BJ (cell line): ENCODE results near the gene EGFR. TPM values are rescaled to one million over a fixed set of nuclear protein-coding genes. Genes with fewer than 3 reads are reported as not detected.
A peak's percentile ranks its signal among the peaks of the same experiment; 100 is the strongest.

Source experiments
- CTCF ChIA-PET: fragments of 350-600 bp; formaldehyde crosslinking; extraction: SDS; loops from one replicate; lab custom pipeline; 2021; ENCODE audit warnings: antibody characterized with exemption, inconsistent platforms; lab: Yijun Ruan, JAX
- POLR2A ChIA-PET: fragments of 300-600 bp; sonication (Branson Sonifier 250); formaldehyde crosslinking; extraction: SDS; loops from one replicate; lab custom pipeline; 2021; ENCODE audit warnings: antibody characterized with exemption; lab: Charles Lee
- DNase-seq: peaks from one replicate; pipeline ENCODE4 v3.0.0-alpha.2; 2011; ENCODE audit warnings: low read depth
- H3K27me3 ChIP-seq: 2 replicates; pipeline ENCODE4 v1.6.0; 2011; ENCODE audit warnings: low read length; ENCODE audit not compliant: control insufficient read depth, insufficient read depth
- H3K36me3 ChIP-seq: 2 replicates; pipeline ENCODE4 v1.5.1; 2011; ENCODE audit warnings: low read length; ENCODE audit not compliant: control insufficient read depth, insufficient read depth
- H3K4me3 ChIP-seq: 2 replicates; pipeline ENCODE4 v1.5.1; 2011; ENCODE audit warnings: low read depth, mild to moderate bottlenecking, control low read depth, low read length
- polyA plus RNA-seq: library from polyadenylated mRNA; depleted of rRNA; stranded (reverse); fragments of >200 nt; gene quantifications from 2 replicates; pipeline ENCODE4 v1.2.3, GENCODE V29; 2011
- TF ChIP-seq, protein P1 (sequence below): IDR thresholded peaks from 2 replicates; pipeline ENCODE4 v1.5.1; 2011; ENCODE audit warnings: low read depth, mild to moderate bottlenecking, control low read depth, inconsistent platforms, low read length, moderate library complexity; ENCODE audit not compliant: insufficient read depth

The EGFR gene
- polyA plus RNA-seq, 1 experiment = 34.0 TPM

DNA sequence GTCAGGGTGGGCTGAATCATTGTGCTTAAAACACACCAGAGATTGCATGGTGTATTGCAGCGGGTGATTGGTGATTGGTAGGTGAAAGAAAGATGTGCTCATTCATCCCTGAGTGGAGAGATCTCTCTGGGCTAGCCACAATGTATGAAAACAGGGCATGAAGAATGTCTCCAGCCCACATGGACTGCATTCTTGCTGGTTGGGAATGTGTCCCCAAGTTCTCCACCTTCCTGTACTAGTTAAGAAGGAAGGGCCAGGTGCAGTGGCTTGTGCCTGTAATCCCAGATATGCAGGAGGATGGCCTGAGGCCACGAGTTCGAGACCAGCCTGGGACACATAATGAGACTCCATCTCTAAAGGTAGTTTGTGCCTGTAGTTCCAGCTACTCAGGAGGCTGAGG, 232.5 kb downstream of the EGFR start:
- no peak overlapping the region for H3K4me3 ChIP-seq
- no peaks in the 10 kb centered on the region for H3K27me3 ChIP-seq
- TF ChIP-seq, protein P1, sequence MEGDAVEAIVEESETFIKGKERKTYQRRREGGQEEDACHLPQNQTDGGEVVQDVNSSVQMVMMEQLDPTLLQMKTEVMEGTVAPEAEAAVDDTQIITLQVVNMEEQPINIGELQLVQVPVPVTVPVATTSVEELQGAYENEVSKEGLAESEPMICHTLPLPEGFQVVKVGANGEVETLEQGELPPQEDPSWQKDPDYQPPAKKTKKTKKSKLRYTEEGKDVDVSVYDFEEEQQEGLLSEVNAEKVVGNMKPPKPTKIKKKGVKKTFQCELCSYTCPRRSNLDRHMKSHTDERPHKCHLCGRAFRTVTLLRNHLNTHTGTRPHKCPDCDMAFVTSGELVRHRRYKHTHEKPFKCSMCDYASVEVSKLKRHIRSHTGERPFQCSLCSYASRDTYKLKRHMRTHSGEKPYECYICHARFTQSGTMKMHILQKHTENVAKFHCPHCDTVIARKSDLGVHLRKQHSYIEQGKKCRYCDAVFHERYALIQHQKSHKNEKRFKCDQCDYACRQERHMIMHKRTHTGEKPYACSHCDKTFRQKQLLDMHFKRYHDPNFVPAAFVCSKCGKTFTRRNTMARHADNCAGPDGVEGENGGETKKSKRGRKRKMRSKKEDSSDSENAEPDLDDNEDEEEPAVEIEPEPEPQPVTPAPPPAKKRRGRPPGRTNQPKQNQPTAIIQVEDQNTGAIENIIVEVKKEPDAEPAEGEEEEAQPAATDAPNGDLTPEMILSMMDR = no peak
- ChIA-PET CTCF (interaction anchor here (5.7 to 6.0 kb wide), 2 partner anchors 463 to 476 kb away, joined by 131 to 398 read pairs; no protein-coding TSS in a partner anchor), POLR2A (no interaction called here)
- DNase-seq = no peak
- H3K36me3 ChIP-seq = no peaks in the 10 kb centered on the region

DNA sequence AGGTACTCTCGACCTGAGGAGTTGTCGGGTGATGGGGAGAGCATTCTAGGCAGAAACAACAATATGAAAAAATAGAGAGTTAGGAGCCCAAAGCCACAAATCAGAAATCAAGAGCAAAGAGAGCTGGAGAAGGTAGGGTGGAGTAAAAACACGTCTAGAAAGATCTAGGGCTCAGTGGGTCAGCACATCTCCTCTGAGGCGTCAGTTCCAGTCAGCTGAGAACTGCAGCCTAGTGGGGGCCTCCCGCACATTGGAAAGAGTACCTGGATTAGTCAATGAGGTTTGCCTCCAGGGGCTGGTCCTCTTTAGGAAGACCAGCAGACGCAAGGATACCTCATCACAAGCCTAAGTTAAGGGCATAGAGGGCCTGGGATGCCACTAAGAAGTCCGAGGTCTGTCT, 233.1 kb downstream of the EGFR start:
- POLR2A ChIA-PET = no interaction called here
- no peaks in the 10 kb centered on the region for H3K27me3 ChIP-seq
- H3K4me3 ChIP-seq = no peak overlapping the region
- CTCF ChIA-PET = interaction anchor here (0.8 to 6.0 kb wide), 8 partner anchors 10 to 476 kb away, joined by 3 to 398 read pairs (median 19); no protein-coding TSS in a partner anchor
- H3K36me3 ChIP-seq = no peaks in the 10 kb centered on the region
- TF ChIP-seq, protein P1 = no peak
- no peak for DNase-seq

DNA sequence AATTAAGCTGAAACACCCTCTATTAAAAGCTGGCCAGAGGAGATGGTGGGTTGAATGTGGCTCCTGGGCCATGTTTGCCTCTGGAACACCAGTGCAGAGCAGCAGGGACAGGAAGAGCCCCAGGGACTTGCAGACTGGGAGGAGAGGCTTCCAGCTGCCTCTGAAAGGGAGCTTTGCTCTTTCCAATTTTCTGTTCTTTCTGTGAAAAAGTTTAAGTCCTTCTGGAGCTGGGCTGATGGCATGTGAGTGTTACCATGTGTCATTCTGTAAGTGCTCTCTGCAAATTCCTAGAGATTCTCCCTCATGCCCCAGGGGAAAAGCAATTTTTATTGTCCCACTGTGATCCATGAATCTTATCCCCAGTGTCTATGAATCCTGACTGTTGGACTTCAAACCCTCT, 233.6 kb downstream of the EGFR start:
- POLR2A ChIA-PET = no interaction called here
- CTCF ChIA-PET = interaction anchor here (0.8 to 6.0 kb wide), 13 partner anchors 10 to 477 kb away, joined by 3 to 398 read pairs (median 3); no protein-coding TSS in a partner anchor
- TF ChIP-seq, protein P1 = no peak
- Histone ChIP-seq H3K36me3 (no peaks in the 10 kb centered on the region), H3K4me3 (no peak overlapping the region), H3K27me3 (no peaks in the 10 kb centered on the region)
- no peak for DNase-seq

DNA sequence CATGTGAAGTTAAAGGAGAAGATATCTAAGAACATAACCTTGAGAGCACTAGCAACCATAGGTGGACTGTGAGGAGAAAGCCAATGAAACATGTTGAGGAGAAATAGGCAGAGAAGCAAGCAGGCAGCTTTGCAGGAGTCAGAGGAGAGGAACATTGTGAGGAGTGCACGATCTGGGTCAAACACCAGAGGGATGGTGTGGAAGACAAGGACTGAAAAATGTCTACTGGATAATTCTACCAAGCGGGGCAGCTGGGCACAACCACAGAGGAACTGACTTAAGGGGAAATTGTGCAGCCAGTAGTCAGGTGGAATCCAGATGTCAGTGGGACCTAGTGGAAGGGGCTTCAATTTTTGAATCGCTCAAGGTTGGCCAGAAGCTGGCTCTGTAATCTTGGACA, 234.4 kb downstream of the EGFR start:
- DNase-seq = no peak
- CTCF ChIA-PET = interaction anchor here (1.0 to 6.0 kb wide), 16 partner anchors 15 to 478 kb away, joined by 3 to 398 read pairs (median 8); partner anchors contain the start of gene EGFR
- Histone ChIP-seq H3K27me3 (no peaks in the 10 kb centered on the region), H3K36me3 (no peaks in the 10 kb centered on the region), H3K4me3 (no peak overlapping the region)
- POLR2A ChIA-PET = interaction anchor here (0.6 kb wide), 1 partner anchor 182 kb away, joined by 3 read pairs; no protein-coding TSS in a partner anchor
- TF ChIP-seq, protein P1 = no peak

DNA sequence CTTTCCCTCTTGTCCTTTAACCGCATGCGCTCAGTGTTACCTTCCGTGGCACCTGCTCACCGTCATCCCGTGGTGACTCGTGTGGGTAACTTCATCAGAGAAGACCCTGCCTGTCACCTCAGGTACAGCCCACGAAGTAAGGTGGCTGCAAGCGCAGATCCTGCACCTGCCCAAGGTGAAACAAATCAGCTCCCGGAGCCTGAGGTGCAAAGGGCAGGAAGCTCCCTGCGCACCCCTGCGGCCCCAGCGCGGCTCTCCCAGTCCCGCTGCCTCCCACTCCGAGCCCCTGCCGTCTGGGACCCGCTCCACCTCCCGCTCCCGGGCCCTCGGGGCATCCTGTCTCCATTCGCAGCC, 235.4 kb downstream of the EGFR start:
- Histone ChIP-seq H3K4me3 (peak overlapping the region; percentile 52), H3K27me3 (no peaks in the 10 kb centered on the region), H3K36me3 (no peaks in the 10 kb centered on the region)
- ChIA-PET POLR2A (no interaction called here), CTCF (interaction anchor here (0.6 to 6.0 kb wide), 72 partner anchors 9 to 494 kb away, joined by 3 to 398 read pairs (median 7); partner anchors contain the start of genes EGFR and SEC61G)
- DNase-seq = no peak
- TF ChIP-seq, protein P1 = no peak
